GM21717 (cell line): Measurements from ENCODE around the gene FAM219A.

Source experiments
- ATAC-seq: cut with Tn5 transposase; IDR thresholded peaks from one replicate; pipeline ENCODE4 v1.9.1; 2021; ENCODE audit warnings: mild to moderate bottlenecking, moderate library complexity; ENCODE audit not compliant: unreplicated experiment

FAM219A gene

GRCh38 chr9:34458013-34458958, at the start of gene FAM219A, which contains the start of gene DNAI1:
Gene FAM219A (minus strand): TSS chr9:34458570. CDS start chr9:34458263, 307 bp downstream.
Gene DNAI1 (plus strand): TSS chr9:34458805. CDS start chr9:34459006, 201 bp downstream.
- peak; percentile 94 for ATAC-seq

- ATAC-seq: no peak
These were observed 49.6 kb upstream of the FAM219A start for GRCh38 chr9:34507966-34508365.

GRCh38 chr9:34507556-34507955, 49.2 kb upstream of the FAM219A start:
- no peak for ATAC-seq

GRCh38 chr9:34506623-34507022, 48.3 kb upstream of the FAM219A start:
- no peak for ATAC-seq

- no peak for ATAC-seq
These were observed 47.2 kb upstream of the FAM219A start for GRCh38 chr9:34505370-34506120.

GRCh38 chr9:34503406-34503805, 45.0 kb upstream of the FAM219A start:
- no peak for ATAC-seq

- no peak for ATAC-seq
These were observed 44.5 kb upstream of the FAM219A start for GRCh38 chr9:34502891-34503290.

- no peak for ATAC-seq
These were observed 44.1 kb upstream of the FAM219A start for GRCh38 chr9:34502471-34502870.

- no peak for ATAC-seq
These were observed 43.6 kb upstream of the FAM219A start for GRCh38 chr9:34501889-34502425.

GRCh38 chr9:34501372-34501771, 43.0 kb upstream of the FAM219A start:
- ATAC-seq: no peak

GRCh38 chr9:34500623-34501267, 42.4 kb upstream of the FAM219A start:
- ATAC-seq: no peak

GRCh38 chr9:34499076-34499475, 40.7 kb upstream of the FAM219A start:
- no peak for ATAC-seq

GRCh38 chr9:34498553-34498952, 40.2 kb upstream of the FAM219A start:
- no peak for ATAC-seq

- no peak for ATAC-seq
These were observed 37.9 kb upstream of the FAM219A start for GRCh38 chr9:34496149-34496712.

GRCh38 chr9:34493972-34494535, 35.7 kb upstream of the FAM219A start:
- no peak for ATAC-seq

GRCh38 chr9:34492051-34492450, 33.7 kb upstream of the FAM219A start:
- ATAC-seq: no peak

GRCh38 chr9:34491596-34491995, 33.2 kb upstream of the FAM219A start:
- no peak for ATAC-seq

- ATAC-seq: no peak
These were observed 32.4 kb upstream of the FAM219A start for GRCh38 chr9:34490760-34491159.

GRCh38 chr9:34490360-34490759, 32.0 kb upstream of the FAM219A start:
- no peak for ATAC-seq

- ATAC-seq: no peak
These were observed 28.2 kb upstream of the FAM219A start for GRCh38 chr9:34486572-34486971.
